Nucleus accumbens (tissue), 56 donors: ENCODE results near the gene FOXA3.

Experiments used
- DNase-seq, 56 donors: peaks; one replicate each; lab custom pipeline; 2025; lab: John Stamatoyannopoulos, UW

FOXA3 gene

DNA sequence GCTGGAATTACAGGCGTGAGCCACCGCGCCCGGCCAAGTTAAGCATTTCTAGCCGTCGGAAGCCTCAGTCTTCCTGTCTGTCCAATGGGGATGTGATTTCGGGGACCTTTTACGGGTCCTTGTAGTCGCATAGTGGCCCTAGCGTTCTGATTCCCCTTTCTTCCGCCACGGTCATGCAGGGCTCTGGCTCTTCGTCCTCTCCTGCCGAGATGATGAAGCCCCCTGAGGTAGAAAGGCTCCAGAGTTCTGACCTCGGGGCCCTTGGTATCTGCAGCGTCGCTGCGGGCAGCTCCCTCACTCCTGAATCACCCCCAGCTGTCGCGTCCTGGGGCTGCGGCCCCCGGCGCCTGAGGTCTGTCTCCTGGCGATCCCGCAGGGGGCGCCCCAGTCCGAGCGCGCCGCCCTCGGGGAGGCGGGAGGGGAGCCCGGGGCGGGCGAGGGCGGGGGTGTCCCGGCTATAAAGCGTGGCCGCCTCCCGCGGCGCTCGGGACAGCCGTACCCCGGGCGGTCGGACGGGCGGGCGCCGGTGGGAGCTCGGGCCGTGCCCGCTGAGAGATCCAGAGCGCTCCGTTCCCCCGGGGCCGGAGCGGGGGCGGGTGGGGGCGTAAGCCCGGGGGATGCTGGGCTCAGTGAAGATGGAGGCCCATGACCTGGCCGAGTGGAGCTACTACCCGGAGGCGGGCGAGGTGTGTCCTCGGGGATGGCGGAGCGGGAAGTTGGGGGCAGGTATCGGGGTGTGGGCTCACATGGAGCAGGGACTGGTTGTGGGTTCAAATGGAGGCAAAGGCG, at the start of gene FOXA3:
FOXA3 (plus strand) TSS at position 487 of the 789 bp plus-strand sequence; CDS start at position 618, 131 bp downstream.
- DNase-seq = peak in 6 of 56 donors; percentile 4 to 59 (median 14)

DNA sequence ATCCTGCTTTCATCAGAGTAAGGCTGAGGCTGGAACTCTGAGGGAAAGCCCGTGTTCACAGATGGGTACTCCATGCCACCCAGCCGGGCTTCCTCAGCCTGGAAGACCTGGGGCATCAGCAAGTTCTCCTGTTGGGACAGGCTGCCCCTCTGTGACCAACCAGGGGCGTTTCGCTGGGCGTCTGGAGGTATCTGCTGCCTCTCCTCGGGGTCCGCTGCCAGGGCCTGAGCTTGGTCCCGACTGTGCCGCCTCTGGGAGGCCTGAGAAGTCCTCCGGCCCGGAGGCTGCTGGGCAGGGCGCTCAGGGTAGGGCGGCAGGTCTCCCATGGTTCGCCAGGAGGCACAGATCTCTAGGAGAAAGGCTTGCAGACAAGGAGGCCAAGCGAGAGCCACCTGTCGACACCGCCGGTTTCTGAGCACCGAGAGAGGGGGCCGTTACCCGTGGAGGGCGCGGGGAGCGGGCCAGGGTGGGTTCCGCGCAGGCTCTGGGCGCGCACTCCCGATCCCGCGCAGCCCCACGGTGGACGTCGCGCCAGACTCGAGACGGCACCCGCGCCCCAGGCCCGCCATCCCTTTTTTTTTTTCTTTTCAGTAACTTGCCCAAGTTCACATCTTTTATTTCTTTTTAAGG, 49.2 kb upstream of the FOXA3 start, which contains the start of gene RSPH6A:
RSPH6A (minus strand) TSS at position 458 of the 630 bp plus-strand sequence; CDS start at position 326, 132 bp downstream.
- DNase-seq = no peak

DNA sequence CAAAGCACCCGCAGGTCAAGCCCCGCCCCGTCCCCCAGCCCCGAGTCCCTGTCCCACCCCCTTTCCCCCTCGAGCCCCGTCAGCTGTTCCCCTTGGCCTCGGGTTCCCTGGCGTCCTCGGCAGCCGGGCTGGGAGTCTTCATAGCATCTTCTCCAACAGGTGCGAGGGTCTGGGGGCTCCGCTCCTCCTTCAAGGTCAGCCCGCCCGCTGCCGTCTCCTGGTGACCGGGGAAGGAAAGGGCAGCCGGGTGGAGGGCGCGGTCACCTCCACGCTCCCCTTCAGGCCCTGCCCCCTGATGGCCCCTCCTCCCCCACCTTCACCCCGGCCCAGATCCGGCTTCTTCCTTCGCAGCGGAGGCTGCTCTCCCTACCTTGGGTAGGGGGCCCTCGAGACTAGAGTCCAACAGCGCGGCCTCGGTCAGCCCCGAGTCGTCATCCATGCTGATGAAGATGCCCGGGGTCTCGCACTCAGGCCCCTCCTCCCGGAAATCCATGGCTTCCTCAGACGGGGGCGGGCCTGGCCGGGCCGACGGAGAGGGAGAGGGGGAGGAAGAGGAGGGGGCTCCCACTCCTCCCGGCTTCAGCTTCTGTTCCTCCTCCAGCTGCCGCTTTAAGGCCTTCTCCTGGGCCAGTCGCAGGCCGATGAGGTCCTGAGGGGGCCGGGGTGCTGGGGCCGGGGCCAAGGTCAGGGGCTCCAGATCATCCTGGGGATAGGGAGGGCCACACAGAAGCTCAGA, 48.5 kb upstream of the FOXA3 start:
- DNase-seq = peak in 3 of 56 donors; percentile 18 to 31 (median 24)

DNA sequence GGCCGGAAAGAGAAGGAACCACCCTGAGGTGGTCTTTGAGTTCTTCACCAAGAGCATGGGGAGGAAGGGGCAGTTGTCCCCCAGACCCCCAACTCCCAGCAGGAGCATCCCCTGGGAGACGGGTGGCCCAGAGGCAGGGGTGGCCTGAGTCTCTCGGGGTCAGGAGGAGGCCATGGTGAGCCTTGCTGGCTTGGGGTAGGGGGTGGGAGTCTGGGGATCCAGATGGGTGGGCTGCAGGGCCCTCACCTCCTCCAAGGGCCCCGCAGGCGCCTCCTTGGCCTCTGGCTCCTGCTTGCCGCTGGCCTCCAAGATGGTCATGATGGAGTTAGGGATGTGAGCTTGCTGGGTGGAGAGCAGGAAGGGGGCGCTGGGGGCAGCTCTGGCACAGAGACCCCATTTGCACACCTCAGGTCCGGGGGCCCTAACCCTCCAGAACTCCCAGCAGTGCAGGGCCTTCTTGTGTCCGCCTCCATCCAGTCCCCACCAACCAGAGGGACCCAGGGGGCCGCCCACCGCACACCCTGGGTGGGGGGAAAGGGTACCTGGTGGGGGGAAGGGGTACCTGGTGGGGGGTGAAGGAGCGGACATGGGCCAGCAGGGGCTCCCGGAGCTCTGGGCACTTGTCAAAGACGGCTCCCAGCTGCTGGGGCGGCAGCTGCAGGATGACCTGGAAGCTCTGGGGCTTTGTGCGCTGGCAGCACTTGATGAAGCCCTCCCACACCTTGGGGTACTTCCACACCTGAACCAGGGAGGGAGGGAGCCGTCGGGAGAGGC, 47.7 kb upstream of the FOXA3 start:
- DNase-seq = no peak

DNA sequence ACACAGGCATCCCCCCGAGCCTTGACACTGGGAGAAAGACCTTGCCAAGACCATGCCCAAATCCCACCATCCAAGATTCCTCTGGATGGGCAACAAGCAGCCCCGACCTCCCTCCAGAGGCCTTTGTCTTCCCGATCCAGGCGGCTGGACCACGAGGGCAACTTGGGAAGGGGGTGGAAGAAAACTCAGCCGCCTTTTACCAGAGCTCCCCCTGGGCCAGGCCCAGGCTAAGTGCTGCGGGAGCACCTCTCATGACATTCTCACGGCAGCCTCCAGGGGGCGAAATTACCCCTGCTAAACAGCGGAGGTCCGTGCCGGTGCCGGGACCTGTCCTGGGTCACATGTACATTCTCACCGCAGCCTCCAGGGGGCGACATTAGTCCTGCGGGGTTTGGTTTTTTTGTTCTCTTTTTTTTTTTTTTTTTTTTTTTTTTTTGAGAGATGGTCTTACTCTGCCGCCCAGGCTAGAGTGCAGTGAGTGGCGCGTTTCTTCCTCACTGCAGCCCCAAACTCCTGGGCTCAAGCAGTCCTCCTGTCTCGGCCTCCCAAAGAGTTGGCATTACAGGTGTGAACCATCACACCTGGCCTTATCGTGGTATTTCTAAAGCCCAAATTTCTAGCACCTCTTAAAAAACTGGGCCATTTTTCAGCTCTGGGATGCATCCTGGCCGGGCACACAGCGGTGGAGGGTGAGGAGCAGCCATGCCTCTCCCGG, 47.0 kb upstream of the FOXA3 start:
- DNase-seq = peak in 55 of 56 donors; percentile 12 to 90 (median 64)

DNA sequence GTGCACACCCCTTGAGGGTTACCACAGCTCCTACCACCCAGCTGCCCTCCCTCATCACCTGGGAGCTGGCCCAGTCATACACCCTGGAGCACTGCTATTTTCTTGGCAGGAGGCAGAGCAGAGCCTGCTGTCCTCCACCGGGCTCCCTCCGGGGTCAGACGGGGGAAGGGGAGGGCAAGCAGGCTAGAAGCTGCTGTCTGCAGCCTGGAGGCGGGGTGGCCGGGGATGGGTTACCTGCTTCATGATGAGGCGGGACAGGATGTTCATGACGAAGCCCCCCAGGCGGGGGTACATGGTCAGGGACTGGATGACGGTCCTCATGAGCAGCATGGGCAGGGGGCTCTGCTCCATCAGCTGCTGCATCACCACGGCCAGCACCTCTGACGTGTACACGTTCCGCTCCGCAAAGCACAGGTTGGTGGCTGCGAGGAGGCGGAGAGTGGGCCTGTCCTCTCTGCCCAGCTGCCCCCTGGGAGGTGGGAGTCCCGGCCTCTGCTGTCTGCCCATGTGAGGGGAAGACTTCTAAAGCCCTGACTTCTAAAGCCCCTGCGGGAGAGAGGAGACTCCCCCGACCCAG, 46.3 kb upstream of the FOXA3 start:
- DNase-seq = peak in 1 of 56 donors; percentile 16

DNA sequence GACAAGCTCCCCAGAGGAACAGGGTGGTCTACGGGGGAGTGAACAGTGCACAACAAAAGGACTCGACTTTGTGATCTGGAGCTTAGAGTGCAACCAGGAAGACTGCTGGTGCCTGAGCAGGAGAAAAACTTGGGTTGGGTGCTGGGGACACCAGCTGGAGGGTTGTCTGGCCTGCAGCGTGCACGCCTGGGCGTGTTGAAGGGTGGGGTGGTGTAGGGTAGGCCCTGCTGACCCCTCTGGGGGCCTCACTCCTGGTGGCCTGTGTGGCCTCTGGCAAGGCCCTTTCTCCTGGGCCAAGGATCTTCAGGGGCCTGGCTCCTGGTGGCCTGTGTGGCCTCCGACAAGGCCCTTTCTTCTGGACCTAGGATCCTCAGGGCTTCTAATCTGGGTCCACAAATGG, 44.4 kb upstream of the FOXA3 start:
- DNase-seq = no peak

DNA sequence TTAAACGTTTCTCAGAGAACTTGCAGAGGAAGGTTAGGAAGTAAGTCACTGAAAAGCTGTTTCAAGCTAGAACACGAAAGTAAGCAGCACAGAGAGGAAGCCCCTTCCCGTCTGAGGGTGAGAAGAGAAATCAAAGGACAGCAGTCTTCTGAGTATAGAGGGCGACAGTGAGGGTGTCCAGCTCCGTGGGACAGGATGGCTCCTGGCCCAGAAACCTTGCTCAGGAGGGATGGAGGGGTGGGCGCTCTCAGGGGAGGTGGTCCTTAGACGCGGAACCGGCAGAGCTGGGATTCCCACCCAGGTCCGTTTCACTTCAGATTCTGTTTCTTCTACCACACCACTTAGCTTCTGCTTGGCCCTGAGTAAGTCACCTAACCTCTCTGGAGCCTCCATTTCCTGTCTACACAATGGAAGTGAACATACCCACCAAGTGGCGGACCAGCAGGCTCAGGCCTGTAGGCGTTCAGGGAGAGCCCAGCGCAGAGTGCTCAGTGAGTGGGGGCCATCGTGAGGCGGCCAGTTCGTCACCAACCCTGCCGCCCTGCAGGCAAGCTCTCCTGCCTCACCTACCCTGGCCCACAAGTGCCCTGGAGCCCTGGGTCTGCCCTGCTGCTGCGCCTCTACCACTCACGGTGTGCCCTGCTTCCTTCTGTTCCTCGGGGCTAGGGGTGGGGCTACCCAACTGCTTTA, 43.6 kb upstream of the FOXA3 start:
- DNase-seq = no peak

DNA sequence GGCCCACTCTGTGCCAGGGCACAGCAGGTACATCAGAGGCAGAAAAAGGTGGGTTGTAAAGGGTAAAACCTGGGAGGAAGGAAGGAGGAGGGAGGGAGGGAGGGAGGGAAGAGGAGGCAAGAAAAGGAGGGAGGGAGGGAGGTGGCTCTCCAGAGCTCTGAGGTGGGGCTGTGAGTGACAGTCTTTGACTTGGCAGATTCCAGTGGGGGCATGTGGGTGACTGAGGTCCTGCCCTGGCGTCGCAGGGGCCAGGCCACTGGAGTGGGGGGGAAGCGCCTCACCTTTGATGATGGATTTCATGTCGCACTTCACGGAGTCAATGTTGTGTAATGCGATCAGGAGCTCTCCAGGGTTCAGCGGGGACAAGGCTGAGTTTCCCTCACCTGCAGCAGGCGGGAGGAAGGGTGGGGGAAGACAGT, 43.0 kb upstream of the FOXA3 start:
- peak in 4 of 56 donors; percentile 10 to 30 (median 18) for DNase-seq

DNA sequence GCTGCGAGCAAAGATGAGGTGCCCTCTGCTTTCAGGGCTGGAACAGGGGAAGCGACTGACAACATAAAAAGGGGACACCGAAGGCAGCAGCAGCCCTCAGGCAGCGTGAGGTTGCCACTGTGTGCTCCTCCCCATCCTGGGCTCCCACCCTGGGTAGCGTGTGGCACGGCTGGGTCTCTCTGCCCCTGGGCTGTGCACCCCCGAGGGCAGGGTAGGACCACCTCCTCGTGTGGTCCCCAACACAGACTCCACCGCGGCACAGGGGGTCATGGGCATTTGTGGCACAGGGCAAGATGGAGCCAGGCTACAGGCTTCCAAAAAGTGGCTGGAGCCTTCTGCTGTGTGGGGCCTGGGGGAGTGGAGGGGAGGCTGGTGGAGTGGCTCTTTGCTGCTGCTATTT, 42.6 kb upstream of the FOXA3 start:
- no peak for DNase-seq

DNA sequence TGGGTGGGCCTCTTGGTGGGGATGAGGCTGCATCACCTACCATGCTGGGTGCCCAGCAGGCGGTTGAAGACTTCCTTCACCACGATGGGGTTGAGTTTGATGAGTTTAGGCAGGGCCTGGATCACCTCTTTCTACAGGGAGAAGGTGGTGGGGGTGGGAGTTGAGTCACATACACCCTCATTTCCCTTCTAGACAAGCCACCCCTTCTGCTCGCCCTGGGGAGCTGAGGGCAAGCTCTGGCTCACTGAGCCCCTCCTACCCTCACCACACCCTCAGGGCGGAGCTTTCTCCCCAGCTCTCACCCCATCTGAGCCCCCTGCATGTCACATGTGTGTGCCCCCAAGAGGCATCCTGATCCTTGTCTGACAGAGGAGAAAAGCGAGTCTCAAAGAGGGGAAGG, 41.4 kb upstream of the FOXA3 start:
- DNase-seq = peak in 8 of 56 donors; percentile 11 to 32 (median 23)

DNA sequence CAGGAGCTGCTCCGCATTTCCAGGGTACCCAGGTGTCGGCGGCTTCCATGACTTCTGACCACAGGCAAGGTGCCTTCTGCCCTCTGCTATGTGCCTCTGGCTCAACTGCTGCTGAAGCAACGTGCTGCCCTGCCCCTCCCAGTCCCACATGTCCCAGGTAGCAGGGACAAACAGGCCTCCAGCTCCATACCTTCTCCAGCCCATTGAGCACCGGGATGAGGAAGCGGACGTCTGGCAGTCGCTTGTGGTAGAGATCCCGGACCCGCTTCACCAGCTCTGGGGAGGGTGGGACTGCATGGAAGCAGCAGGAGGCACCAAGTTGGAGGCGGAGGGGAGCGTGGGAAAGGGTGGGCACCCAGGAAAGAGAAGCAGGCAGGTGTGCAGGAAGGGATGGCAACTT, 40.9 kb upstream of the FOXA3 start:
- no peak for DNase-seq

DNA sequence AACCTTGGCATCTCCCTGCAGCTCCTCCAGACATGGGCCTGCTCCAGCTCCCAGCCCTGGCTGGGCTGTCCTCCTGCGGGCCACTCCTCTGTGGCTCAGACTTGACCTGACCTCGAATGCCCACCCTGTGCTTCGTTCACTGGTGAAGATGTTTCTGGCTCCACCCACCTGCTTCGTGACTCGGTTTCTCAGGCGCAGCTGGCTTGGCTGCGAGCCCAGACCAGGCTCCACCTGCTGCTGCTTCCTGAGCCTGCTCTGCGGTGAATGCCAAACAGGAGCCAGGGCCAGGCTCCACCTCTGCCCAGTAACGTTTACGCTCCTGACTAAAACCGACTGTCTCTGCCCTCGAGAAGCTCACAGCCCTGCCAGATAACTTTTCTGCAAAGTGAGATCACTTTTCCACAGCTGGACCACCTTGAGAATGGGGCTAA, 40.1 kb upstream of the FOXA3 start:
- DNase-seq = peak in 19 of 56 donors; percentile 11 to 50 (median 26)

DNA sequence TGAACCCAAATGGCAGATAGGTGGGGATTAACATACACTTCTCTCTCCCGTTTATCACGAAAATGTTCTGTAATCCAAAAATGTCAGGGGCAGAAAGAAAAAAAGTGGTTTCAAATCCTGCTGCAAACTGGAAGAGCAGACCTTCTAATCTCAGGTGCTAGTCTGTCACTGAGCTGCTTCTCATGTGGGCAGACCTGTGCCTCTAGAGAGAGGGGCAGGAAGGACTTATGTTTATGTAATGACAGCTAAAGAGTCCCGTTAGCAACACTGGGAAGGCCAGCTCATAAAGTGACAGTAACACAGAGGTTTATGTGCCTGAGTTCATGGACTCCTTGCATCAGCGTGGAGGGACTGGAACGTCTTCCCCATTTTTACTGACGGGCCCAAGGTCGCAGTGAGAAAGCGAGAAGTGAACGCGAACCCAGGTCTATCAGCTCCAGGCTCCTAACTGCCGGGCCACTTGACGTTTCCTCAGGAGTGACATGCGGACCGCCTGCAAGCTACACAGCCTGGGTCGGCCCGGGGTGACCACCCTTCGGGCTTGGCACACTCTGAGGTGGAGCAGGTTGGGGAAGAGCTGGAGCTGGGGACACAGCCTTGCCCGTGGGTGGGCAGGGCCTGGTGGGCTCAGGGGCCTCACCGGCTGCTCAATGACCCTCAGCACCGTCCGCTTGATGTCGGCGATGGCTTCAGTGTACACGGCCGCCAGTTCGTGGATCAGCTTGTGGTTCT, 39.4 kb upstream of the FOXA3 start:
- DNase-seq = no peak

DNA sequence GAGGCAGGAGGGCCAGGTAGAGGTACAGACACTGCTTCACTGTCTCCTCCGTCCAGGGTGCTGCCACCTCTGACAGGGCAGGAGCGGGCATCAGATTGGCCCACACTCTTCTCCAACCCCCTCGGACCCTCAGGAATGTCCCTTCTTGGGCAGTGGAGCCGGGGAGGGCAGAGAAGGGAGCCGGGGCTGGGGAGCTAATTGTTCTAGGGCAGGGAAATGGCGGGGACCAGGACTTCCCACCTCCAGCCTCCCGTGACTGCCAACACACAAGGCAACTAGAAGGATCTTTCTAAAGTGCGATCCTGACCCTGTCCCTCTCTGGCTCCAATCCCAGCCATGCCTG, 38.9 kb upstream of the FOXA3 start:
- DNase-seq = no peak

DNA sequence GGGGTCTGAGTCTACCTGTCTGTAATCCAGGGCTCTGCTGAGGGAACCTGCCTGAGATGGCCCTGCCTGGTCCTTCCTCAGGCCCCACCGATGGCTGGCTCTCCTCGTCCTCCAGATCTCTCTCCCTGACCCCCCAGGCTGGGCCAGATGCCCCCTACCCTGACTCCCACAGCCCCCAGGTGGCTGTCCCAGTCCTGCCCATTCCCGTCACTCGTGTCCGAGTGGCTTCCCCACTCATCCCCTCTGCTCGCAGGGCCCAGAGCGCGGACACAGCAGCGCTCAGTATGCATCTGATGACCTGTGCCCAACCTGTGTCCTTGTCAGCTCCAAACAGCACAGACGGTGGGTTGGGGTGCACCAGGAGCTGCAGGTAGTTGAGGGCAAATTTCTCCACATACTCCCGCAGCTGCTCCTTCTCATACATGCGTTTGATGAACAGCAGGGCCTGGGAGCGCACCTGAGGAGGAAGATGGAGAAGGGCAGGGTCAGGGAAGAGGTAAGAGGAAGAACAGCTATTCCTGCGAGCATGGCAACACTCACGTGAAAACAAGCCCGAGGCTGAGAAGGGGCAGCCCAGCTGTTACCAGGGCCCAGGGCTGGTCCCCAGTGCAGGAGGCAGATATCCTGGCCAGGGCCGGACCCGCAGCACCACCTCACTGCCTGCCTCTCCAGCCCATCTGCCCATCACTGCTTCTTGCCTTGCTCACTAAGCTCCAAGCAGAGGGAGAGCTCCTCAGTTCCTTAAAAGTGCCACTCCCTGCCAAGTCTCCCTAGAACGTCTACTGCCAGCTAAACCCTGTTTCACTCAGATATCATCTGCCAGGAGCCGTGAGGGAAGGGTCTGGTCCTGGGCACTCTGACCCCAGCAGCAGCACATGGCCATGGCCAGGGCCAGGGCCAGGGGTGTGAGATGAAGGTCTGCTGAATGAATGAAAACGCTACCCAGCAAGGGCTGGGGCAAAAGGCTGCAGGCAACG, 37.9 kb upstream of the FOXA3 start:
- no peak for DNase-seq

DNA sequence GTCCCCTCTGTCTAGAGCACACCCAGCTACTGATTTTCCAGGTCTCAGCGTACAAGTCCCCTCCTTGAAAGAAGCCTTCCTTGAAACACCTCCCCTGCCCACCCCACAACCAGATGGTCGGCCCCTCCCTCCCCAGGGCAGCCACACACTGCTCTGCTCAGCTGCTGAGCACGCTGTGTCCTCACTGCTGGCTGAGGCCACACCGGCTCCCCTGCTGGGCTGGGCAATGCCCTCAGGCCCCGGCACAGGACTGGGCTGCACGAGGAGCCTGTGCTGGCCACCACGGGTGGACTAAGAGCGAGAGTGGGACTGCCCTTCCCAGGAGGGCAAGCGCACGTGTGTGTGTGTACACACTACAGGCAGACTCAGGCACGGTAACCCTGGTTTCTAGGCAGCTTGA, 37.2 kb upstream of the FOXA3 start:
- no peak for DNase-seq
